ENCODE results near the gene PHF14. TPM values are rescaled to one million over a fixed set of nuclear protein-coding genes. Genes with fewer than 3 reads are reported as not detected.

Gene PHF14
- total RNA-seq, 1 experiment from 2014 or later = 49.3 TPM

- Histone ChIP-seq H3K27me3 (ENCODE audit: insufficient read depth, low read depth) (no peaks in the 10 kb centered on the region), H3K9me2 (ENCODE audit: insufficient read depth) (no peaks in the 10 kb centered on the region), H4K20me1 (ENCODE audit: insufficient read depth) (no peaks in the 10 kb centered on the region), H3K4me3 (no peak overlapping the region), H3K27ac (no peak overlapping the region), H3K9me3 (ENCODE audit: insufficient read depth, low read depth) (no peaks in the 10 kb centered on the region), H3K4me1 (replicated peaks; ENCODE audit: insufficient read depth) (no peaks in the 10 kb centered on the region), H3K4me2 (no peak overlapping the region), H3K79me2 (ENCODE audit: low read depth) (no peaks in the 10 kb centered on the region), H3F3A (ENCODE audit: insufficient read depth, low read depth) (0 out of 2 replicates have a peak, but pooled peaks cover 3% of the 10 kb centered on the region), H3K36me3 (ENCODE audit: low read depth) (no peaks in the 10 kb centered on the region), H2AFZ (no peak overlapping the region)
- POLR2A ChIA-PET (ENCODE audit: unreplicated experiment) = no interaction called here
- no peak for TF ChIP-seq EZH2 (IDR thresholded peaks at IDR 0.05; ENCODE audit: low read depth)
- TF ChIP-seq, protein P1, sequence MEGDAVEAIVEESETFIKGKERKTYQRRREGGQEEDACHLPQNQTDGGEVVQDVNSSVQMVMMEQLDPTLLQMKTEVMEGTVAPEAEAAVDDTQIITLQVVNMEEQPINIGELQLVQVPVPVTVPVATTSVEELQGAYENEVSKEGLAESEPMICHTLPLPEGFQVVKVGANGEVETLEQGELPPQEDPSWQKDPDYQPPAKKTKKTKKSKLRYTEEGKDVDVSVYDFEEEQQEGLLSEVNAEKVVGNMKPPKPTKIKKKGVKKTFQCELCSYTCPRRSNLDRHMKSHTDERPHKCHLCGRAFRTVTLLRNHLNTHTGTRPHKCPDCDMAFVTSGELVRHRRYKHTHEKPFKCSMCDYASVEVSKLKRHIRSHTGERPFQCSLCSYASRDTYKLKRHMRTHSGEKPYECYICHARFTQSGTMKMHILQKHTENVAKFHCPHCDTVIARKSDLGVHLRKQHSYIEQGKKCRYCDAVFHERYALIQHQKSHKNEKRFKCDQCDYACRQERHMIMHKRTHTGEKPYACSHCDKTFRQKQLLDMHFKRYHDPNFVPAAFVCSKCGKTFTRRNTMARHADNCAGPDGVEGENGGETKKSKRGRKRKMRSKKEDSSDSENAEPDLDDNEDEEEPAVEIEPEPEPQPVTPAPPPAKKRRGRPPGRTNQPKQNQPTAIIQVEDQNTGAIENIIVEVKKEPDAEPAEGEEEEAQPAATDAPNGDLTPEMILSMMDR (conservative IDR thresholded peaks at IDR 0.05) = no peak
- CTCF ChIA-PET = no interaction called here
- no TSS peak for BruUV-seq (replicated peaks)
- no peak for DNase-seq
- intact Hi-C loops (cut with micrococcal nuclease; ENCODE audit: unreplicated experiment) = no loop called here
These were observed 196.5 kb downstream of the PHF14 start for GRCh38 chr7:11170175-11170574.

- POLR2A ChIA-PET (ENCODE audit: unreplicated experiment) = no interaction called here
- Histone ChIP-seq H3K4me1 (replicated peaks; ENCODE audit: insufficient read depth) (no peaks in the 10 kb centered on the region), H3K27ac (no peak overlapping the region), H3F3A (ENCODE audit: insufficient read depth, low read depth) (0 out of 2 replicates have a peak, but pooled peaks cover 3% of the 10 kb centered on the region), H3K79me2 (ENCODE audit: low read depth) (no peaks in the 10 kb centered on the region), H3K4me3 (no peak overlapping the region), H3K9me3 (ENCODE audit: insufficient read depth, low read depth) (no peaks in the 10 kb centered on the region), H3K9me2 (ENCODE audit: insufficient read depth) (no peaks in the 10 kb centered on the region), H3K27me3 (ENCODE audit: insufficient read depth, low read depth) (no peaks in the 10 kb centered on the region), H3K4me2 (no peak overlapping the region), H2AFZ (no peak overlapping the region), H3K36me3 (ENCODE audit: low read depth) (no peaks in the 10 kb centered on the region), H4K20me1 (ENCODE audit: insufficient read depth) (no peaks in the 10 kb centered on the region)
- CTCF ChIA-PET = no interaction called here
- no peak for TF ChIP-seq EZH2 (IDR thresholded peaks at IDR 0.05; ENCODE audit: low read depth)
- TF ChIP-seq, protein P1 (conservative IDR thresholded peaks at IDR 0.05) = no peak
- no TSS peak for BruUV-seq (replicated peaks)
- no peak for DNase-seq
- intact Hi-C loops (cut with micrococcal nuclease; ENCODE audit: unreplicated experiment) = no loop called here
These were observed 197.3 kb downstream of the PHF14 start for GRCh38 chr7:11170863-11171568.

- Histone ChIP-seq H3K79me2 (ENCODE audit: low read depth) (no peaks in the 10 kb centered on the region), H3K4me1 (replicated peaks; ENCODE audit: insufficient read depth) (no peaks in the 10 kb centered on the region), H3F3A (ENCODE audit: insufficient read depth, low read depth) (0 out of 2 replicates have a peak, but pooled peaks cover under 1% of the 10 kb centered on the region), H4K20me1 (ENCODE audit: insufficient read depth) (no peaks in the 10 kb centered on the region), H3K27me3 (ENCODE audit: insufficient read depth, low read depth) (no peaks in the 10 kb centered on the region), H3K36me3 (ENCODE audit: low read depth) (no peaks in the 10 kb centered on the region), H3K9me3 (ENCODE audit: insufficient read depth, low read depth) (no peaks in the 10 kb centered on the region), H2AFZ (no peak overlapping the region), H3K9me2 (ENCODE audit: insufficient read depth) (no peaks in the 10 kb centered on the region), H3K4me3 (no peak overlapping the region), H3K27ac (no peak overlapping the region), H3K4me2 (no peak overlapping the region)
- no peak for TF ChIP-seq EZH2 (IDR thresholded peaks at IDR 0.05; ENCODE audit: low read depth)
- TF ChIP-seq, protein P1 (conservative IDR thresholded peaks at IDR 0.05) = no peak
- POLR2A ChIA-PET (ENCODE audit: unreplicated experiment) = interaction anchor here (0.7 kb wide), 2 partner anchors 372 to 1848 kb away, joined by 3 to 4 read pairs; no protein-coding TSS in a partner anchor
- CTCF ChIA-PET = no interaction called here
- no peak for DNase-seq
- no TSS peak for BruUV-seq (replicated peaks)
- intact Hi-C loops (cut with micrococcal nuclease; ENCODE audit: unreplicated experiment) = no loop called here
These were observed 198.0 kb downstream of the PHF14 start for GRCh38 chr7:11171569-11172192.
